Measurements from ENCODE around the gene HSPB7. TPM values are rescaled to one million over a fixed set of nuclear protein-coding genes. Genes with fewer than 3 reads are reported as not detected.
"Not testable (repeated sequence)": the region's sequence is repeated elsewhere in the genome, so short reads cannot be mapped to it uniquely, and the experiment has no call there.

The HSPB7 gene
- 3,889 TPM for total RNA-seq
- long read RNA-seq, transcript HSPB7-201 (3 exons, 2,892 nt) = major isoform, 1,075 of 3,260 reads
- long read RNA-seq, transcript HSPB7-205 (2 exons, 2,702 nt) = minor isoform, 271 of 3,260 reads
- long read RNA-seq, transcript HSPB7-207 (3 exons, 844 nt) = minor isoform, 134 of 3,260 reads
- long read RNA-seq, transcript HSPB7-203 (3 exons, 648 nt) = minor isoform, 49 of 3,260 reads
- long read RNA-seq, partial matches to known transcripts = 8 of 3,260 reads
- long read RNA-seq, other reads (novel, unspliced or antisense) = 1,695 of 3,260 reads

DNA sequence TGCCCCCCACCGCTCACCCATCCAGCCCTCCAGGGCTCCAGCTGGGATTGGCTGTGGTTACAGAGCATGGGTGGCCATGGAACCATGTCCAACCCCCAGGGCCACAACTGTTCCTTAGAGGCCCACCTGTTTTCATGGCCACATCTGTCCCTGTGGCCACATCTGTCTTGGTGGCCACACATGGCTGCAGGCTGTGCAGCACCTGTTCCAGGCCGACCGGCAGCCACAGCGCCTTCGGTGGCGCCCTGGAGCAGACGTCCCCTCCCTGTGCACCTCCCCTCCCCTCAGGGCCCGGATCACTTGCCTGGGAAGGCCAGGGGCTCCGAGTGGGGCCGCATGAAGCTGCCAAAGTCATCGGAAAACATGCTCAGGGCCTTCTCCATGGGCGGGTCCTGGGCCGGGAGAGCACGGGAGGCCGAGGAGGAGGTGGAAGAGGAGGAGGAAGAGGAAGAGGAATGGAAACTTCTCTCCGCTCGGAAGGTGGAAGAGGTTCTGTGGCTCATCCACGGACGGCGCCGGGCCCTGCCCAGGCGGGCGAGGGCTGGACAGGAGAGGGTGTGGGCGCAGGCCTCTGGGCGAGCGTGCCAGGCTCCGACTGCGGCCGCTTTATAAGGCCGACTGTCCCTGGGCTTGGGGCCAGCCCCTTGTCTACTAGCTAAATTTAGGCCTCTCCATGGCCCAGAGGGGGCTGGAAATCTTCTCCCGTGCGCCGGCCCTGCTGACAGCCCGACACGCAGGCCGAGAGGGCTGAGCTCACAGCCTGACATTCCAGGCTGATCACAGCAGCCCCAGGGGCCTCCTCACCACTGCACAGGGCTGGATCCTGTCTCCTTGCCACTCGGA, at the start of gene HSPB7:
HSPB7 (minus strand) TSS at position 583 of the 843 bp plus-strand sequence; CDS start at position 503, 80 bp downstream.
- DNase-seq (ENCODE audit: low spot score) = peak; percentile 95
- intact Hi-C loops (cut with DNase I) = loop anchor here (5.0 kb wide), 1 partner anchor 130 kb away; no protein-coding TSS in a partner anchor

DNA sequence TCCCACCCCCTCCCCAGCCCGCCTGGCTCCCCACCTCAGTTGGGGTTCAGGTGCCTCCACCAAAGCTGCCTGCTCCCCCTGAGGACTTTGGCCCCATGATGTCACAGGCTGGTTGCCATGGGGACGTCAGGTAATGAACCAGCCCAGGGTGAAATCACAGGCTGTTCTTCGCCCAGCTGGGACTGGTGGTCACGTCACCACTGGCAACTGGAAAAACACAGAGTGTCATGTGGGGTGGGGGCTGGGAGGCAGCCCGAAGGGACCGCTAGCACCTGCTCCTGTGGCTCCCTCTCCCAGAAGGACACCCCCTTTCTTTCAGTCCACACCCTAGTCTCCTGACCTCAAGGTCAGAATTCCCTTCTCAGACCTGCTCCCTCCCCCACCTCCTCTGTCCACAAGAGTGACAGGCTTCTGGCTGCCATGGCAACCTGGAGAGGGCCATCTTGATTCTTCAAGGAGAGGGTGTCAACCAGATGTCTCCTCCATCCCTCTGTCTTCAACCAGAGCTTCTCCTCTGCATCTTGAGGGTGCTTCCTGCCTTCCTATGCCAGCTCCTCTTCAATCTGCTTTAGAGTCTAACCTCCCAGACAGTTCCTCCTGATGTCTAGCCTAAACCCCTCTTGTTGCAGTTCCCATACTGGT, 49.4 kb upstream of the HSPB7 start:
- intact Hi-C loops (cut with DNase I) = no loop called here
- no peak for DNase-seq (ENCODE audit: low spot score)

DNA sequence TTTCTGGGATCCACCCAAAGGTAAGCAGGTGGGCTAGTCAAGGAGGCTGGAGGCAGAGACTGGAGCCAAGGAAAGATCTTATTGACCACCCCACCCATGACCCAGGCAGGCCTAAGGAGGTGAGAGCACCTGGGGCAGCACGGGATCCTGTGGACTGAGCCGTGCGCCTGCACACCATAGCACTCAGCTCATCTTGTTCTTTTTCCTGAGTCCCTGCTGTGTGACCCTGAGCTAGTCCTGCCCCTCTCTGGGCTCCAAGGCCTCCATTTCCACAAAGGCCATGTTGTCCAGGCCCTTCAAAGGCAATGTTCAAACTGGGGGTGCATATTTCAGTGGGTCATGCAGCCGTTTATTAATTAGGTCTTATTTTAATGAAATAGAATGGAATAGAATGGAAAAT, 48.4 kb upstream of the HSPB7 start:
- intact Hi-C loops (cut with DNase I) = no loop called here

DNA sequence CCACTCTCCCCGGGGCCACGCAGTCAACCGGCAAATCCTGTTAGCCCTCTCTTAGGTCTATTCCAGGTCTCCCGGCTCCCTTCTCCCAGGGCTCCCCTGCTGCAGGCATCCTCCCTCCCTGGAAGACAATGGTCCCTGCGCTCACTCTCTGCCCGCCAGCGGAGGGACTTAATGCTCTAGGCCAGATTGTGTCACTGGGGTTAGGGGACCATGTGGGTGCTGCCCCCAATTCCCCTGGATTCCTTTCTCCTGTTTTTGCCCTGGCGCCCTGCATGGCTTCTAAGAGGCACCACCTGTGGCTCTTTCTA, 47.4 kb upstream of the HSPB7 start:
- intact Hi-C loops (cut with DNase I) = no loop called here
- no peak for DNase-seq (ENCODE audit: low spot score)

More for the DNA sequence above, 48.4 kb upstream of the HSPB7 start:
- no peak for DNase-seq (ENCODE audit: low spot score)

DNA sequence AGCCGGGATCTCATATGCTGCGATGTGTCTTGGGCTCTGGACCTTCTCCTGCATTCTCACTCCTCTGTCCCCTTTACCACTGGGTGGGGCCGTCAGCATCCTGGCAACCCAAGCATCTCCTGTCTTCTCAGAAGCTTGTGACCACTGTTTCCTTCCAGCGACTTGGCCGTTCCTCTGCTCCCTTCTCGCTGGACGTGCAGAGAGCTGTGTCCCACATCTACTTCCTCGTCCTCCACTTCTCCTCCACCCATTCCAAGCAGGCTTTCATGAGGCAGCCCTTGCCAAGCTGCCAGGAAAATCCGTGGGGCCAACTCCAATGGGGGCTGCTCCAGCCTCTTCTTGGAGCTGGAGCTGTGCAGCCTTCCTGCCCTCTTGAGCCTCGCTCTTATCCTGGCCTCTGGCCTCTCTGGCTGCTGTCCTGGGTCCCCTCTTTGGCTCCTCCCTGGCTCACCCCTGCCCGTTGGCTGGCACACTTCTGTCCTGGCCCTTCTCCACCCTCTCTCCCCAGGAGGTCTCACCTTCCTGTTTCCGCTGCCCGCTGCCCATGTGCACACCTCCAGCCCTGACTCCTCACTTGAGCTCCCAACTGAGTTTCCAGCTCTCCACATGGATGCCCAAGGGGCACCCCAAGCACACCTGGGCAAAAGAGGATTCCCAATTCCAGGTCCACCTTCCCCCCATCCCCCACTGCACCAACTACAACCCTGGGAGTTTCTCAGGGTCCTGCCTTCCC, 46.9 kb upstream of the HSPB7 start:
- DNase-seq (ENCODE audit: low spot score) = no peak
- intact Hi-C loops (cut with DNase I) = no loop called here

DNA sequence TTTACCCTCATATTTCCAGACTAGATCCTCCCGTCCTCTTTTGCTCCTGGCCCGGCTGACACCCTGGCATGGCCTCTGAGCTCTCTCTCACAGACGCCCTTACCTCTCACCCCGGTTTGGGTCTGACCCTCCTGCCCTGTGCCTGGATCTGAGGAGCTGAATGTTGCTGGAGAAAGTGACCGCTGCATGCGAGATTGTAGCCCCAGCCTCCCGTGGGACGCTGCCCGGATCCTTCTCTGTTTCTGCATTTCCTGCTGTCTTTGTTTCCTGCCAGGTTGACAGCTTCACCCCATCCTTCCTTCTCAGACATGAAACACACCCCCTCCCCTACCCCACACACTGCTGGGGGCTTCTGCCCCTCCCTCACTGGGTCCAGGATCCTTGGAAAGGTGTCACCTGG, 46.1 kb upstream of the HSPB7 start:
- no peak for DNase-seq (ENCODE audit: low spot score)
- intact Hi-C loops (cut with DNase I) = no loop called here

DNA sequence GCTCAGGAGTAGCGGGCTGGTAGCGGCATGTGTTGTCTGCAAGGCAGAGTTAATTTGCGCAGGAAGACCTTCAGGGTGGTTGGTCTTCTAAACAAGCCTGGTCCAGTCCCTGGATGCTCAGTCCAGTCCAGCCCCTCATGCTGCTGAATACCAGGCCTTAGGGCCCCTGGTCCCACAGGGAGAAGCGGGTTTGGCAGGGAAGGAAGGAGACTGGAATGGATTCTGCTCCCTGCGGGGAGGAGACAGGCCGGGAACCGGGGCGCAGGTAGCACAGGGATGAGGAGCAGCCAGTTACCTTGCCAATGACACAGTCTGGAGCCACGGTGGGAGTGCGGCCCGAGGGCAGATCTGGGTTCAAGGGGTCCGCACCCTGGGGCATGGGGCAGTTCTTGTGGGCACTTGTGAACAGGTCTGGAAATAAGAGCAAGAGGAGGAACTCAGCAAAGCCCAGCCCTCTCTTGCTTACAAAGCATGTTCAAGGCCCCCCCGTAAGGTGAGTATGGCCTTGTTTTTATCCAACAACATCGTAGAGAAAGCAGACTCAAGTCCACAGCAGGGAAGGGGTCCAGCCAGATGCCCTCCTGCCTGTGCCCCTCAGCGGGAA, 45.5 kb upstream of the HSPB7 start:
- intact Hi-C loops (cut with DNase I) = no loop called here
- no peak for DNase-seq (ENCODE audit: low spot score)

DNA sequence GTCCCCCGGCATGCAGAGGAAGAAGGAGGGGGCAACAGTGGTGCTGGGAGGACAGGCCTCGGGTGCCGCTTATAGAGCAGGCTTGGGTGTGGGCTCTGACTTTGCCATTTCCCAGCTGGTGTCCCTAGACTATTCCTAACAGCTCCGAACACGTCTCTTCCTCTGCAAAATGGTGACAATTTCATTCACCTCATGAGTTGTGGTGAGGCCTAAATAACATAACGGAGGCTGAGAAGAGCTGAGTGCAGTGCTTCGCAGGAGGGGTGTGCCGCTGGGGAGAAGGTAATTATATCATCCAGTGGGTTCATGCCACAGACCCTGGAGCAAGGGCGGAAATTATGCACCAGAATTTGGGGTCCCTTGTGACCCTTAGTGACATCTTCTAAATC, 44.8 kb upstream of the HSPB7 start:
- intact Hi-C loops (cut with DNase I) = loop anchor here (1.0 kb wide), 1 partner anchor 22 kb away; no protein-coding TSS in a partner anchor
- not testable (repeated sequence) for DNase-seq (ENCODE audit: low spot score)

DNA sequence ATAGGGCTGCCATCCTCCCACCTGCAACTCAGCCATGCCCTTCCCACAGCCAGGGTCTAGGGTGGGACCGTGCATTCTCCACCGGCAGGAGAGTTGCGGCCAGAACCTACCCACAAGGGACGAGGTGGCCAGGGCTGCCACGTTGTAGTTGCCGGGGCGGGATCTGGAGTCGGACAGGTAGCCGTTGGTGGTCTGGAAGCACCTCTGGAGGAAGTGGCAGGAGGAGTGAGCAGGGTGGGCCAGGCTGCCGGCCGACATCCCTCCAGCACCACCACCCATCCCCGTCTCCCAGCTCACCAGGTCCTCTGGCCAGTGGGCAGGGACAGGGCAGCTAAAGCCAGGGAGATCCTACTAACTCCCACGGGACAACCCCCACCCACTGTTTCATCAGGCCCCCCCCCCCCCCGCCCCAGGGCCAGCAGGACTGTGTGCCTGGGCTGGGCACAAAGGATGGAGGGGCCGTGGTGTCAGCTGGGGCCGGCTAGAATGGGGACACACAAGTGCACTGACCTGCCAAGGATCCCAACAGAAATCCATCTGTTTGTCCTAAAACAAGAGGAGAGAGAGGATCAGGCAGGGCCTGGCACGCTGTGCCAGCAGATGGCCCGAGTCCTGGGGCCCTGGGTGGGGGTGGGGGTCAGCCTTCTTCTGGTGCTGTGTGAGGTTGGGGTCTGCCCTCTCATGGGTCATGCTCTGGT, 44.3 kb upstream of the HSPB7 start:
- DNase-seq (ENCODE audit: low spot score) = not testable (repeated sequence)
- intact Hi-C loops (cut with DNase I) = loop anchor here (1.0 kb wide), 1 partner anchor 22 kb away; no protein-coding TSS in a partner anchor

DNA sequence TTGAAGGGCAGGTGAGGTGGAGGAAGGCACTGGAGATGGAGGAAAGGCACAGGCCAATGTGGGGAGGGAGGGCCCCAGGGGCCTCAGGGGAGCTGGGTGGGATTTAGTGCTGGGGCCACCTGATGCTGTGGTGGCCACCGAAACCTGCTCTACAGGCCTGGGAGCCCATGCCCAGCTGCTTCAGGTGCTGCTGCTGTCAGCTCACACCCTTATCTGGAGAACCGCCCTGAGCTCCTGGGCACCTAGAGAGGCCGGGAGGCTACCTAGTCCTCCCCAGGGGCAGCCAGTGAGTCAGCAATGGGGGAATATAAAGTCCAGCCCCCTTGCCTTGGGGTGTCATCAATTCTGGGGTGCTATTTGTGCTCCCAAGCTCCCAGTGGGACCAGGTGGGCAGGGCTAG, 43.4 kb upstream of the HSPB7 start:
- intact Hi-C loops (cut with DNase I) = no loop called here
- no peak for DNase-seq (ENCODE audit: low spot score)

DNA sequence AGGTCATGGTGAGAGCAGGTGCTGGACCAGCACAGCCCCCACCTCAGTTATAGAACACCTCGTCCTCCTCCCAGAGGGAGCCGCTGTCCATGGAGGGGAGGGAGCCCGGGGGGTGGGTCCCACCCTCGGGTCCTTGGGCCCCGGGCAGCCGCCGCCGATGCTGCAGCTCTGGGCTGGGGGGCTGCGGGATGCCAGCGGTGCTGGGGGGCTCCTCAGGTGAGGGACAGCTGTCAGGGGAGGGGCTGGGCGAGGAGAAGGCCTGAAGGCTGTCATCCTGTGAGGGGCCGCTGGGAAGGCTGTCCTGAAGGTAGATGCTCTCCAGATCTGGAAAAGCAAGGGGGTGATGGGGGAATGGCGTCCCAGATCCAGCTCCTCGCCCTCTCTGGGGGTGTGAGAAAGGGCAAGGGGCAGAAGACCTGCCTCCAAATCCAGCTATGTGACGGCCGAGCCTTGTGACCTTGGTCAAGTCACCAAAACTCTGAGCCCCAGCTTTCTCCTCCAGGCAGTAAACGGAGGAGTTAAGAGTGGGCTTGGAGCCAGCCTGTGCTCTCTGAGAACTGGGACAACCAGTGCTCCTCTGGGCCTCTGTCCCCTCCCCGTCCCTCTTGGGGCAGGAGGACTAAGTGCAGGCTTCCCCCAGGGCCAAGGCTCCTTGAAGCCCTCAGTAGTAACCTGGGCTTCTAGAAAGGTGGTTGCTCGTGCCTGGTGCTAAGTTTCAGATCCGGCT, 40.7 kb upstream of the HSPB7 start:
- intact Hi-C loops (cut with DNase I) = not testable (repeated sequence)

DNA sequence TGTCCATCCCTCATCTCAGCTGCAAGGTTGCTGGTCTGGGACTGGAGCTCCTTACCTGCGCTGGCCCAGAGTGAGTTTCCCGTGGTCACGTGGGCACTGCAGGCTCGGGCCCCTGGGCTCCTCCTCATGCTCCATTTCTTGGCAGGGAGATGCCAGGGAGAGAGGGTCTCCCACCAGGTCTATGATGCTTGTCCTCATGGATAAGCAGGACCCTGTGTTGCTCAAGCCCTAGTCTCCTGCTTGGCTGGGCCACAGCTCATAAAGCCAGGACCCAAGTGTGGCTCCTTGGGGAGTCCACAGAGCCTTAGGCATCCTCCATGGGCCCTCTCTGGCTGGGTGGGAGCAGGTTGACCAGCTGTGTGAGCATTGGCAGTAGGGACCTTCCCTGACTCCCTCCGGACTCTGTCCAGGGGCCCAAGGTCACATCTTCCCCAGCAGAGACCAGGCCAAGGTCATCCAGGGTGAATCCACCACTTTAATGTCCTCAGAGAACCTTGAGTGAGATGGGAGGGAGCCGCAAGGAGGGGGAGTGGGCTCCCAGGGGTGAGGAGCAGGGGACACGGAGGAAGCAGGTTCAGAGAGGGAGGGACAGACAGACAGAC, 39.6 kb upstream of the HSPB7 start:
- intact Hi-C loops (cut with DNase I); DNase-seq (ENCODE audit: low spot score): not testable (repeated sequence)

More for the DNA sequence above, 40.7 kb upstream of the HSPB7 start:
- DNase-seq (ENCODE audit: low spot score) = not testable (repeated sequence)

DNA sequence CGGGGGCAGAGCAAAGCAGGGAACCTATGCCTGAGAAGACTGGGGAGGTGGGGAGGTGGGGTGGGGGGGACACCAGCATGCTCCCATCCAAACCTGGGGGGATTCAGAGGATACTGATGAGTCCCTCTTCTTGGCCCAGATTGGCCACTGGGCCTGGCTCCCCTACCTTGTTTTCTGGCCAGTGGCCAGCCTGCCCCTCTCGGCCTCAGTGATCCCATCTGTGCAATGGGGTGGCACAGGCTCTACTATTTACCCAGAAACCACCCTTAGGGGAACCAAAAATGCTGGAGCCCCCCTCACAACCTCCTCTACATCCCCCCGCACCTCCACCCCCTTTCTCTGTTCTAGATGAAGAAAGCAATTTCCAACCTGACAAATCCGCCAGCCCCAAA, 38.7 kb upstream of the HSPB7 start:
- DNase-seq (ENCODE audit: low spot score) = not testable (repeated sequence)
- intact Hi-C loops (cut with DNase I) = loop anchor here (1.0 kb wide), 1 partner anchor 47 kb away; no protein-coding TSS in a partner anchor

DNA sequence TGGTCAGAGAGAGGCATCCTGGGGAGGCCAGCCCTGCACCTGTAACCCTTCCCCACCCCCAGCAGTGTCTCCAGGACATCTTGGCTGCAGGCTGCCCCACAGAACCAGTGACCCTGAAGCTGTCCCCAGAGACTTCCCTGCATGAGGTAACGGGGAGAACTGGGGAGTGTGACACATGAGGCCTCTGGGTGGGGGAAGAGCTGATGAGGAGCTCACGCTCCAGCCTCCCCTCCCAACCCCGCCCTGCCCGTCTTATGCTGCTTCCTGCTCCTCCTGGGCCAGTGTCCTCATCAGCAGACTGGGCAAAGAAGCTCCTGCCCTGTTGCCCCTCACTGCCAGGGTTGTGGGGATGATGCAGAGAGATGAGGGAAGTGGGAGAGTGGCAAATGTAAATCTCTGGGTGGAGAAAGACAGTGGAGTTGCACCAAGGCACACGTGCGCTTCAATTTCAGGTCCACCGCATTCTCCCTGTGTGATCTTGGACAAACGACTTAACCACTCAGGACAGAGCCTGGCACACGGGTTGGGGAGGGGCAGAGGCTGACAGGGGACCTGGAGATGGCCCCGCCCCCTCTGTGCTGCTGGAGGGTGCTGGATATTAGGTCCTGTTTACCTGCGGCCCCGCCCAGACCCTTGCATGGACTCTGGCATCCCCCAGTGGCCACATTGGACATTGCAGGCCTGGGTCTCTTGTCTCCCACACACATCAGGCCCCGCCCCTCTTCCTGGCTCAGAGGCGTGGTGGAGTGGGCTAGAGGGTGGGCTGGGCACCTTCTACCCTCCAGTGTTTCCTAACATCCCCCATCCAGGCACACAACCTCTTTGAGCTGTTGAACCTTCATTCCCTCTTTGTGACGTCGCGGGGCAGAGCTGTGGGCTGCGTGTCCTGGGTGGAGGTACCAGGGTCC, 38.0 kb upstream of the HSPB7 start:
- intact Hi-C loops (cut with DNase I) = loop anchor here (1.0 kb wide), 1 partner anchor 47 kb away; no protein-coding TSS in a partner anchor
- DNase-seq (ENCODE audit: low spot score) = peak; percentile 86

DNA sequence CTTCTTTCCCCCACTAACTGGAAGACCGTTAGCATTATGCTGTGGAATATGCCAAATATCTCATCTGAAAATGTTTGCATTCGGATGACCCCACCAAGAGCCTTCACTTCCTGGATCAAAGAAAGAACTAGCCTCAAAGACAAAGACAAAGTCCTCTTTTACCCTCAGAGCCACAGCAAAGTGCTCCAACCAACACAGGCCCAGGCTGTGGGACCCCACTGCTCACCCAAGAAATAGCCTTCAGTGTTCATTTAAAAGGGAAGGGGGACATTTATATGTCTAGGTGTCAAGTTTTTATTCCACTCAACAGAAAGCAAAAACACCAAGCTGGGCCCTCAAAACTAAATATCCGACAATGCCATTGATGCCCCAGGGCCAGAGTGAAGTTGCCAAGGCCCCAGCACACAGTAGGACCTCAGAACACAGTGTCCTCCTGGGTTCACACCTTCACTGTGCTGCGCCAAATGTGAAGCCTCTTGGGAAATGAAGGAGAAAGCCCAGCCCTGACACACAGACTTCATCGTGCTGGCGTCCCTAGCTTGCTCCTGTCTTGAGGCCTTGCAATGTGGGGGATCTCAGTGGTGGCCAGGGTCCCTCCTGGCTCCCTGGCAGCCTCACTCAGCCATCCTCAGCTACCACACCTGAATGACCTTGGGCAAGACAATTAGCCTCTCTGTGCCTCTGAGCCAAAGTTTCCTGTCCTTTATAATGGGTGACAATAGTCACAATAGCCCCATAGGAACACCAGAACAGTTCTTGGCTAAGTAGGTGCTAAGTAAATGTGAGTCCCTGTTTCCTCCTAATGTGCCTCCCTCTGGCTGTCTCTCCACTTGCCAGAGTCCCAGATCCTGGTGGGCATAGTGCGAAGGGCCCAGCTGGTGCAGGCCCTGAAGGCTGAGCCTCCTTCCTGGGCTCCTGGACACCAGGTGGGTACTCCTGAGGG, 37.0 kb upstream of the HSPB7 start:
- intact Hi-C loops (cut with DNase I) = loop anchor here (5.0 kb wide), 1 partner anchor 258 kb away; no protein-coding TSS in a partner anchor
- no peak for DNase-seq (ENCODE audit: low spot score)
